ENCODE data around the gene RHCG. TPM values are rescaled to one million over a fixed set of nuclear protein-coding genes. Genes with fewer than 3 reads are reported as not detected.

RHCG gene
- total and polyA plus RNA-seq, 4 donors = 0.08 to 0.19 (median 0.15) TPM

DNA sequence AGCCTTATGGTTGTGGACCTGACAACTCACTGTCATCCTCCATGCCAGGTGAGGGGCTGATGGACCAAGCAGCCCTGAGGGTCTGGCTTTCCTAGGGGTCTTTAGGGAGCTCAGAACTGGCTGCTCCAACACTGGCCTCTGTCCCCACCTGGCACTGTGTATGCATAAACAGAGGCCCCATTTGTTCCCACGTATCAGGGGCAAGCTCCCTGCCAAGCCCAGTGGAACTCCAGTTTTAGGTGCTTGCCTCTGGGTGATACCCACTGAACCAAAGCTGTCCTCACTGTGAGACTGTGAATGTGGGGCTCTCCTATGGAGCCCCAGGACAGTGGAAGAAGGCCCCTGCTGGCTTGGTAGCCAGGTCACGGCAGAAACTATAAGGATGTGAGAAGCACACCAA lies 26.7 kb upstream of the RHCG start:
- Histone ChIP-seq H3K27ac (ENCODE audit: low read depth in 1 of 2, low read length in 2 of 2) (no peak overlapping the region), H3K4me3 (ENCODE audit: low read depth in 1 of 3, low read length in 3 of 3) (no peak overlapping the region), H3K9ac (ENCODE audit: low read depth in 1 of 2, low read length in 2 of 2) (no peak overlapping the region), H3K36me3 (ENCODE audit: control insufficient read depth in 4 of 4, insufficient read depth in 3 of 4, low read depth in 1 of 4, low read length in 3 of 4) (no peaks in the 10 kb centered on the region), H3K27me3 (ENCODE audit: control insufficient read depth in 4 of 4, insufficient read depth in 4 of 4, low read length in 3 of 4) (no peaks in the 10 kb centered on the region), H3K4me1 (ENCODE audit: control insufficient read depth in 4 of 4, insufficient read depth in 4 of 4, low read length in 3 of 4) (no peaks in the 10 kb centered on the region), H3K9me3 (ENCODE audit: control insufficient read depth in 4 of 4, low read length in 3 of 4) (peaks cover 0 to 2% (median 0%) of the 10 kb centered on the region in 4 donors)
- 79% methylated on average over 2 of the region's 2 CpGs for WGBS
- no peak for DNase-seq (ENCODE audit: low spot score)
- TF ChIP-seq, protein P1, sequence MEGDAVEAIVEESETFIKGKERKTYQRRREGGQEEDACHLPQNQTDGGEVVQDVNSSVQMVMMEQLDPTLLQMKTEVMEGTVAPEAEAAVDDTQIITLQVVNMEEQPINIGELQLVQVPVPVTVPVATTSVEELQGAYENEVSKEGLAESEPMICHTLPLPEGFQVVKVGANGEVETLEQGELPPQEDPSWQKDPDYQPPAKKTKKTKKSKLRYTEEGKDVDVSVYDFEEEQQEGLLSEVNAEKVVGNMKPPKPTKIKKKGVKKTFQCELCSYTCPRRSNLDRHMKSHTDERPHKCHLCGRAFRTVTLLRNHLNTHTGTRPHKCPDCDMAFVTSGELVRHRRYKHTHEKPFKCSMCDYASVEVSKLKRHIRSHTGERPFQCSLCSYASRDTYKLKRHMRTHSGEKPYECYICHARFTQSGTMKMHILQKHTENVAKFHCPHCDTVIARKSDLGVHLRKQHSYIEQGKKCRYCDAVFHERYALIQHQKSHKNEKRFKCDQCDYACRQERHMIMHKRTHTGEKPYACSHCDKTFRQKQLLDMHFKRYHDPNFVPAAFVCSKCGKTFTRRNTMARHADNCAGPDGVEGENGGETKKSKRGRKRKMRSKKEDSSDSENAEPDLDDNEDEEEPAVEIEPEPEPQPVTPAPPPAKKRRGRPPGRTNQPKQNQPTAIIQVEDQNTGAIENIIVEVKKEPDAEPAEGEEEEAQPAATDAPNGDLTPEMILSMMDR (IDR thresholded peaks at IDR 0.05; ENCODE audit: low read depth, low read length, missing input control) = no peak
- TF ChIP-seq, protein P2, sequence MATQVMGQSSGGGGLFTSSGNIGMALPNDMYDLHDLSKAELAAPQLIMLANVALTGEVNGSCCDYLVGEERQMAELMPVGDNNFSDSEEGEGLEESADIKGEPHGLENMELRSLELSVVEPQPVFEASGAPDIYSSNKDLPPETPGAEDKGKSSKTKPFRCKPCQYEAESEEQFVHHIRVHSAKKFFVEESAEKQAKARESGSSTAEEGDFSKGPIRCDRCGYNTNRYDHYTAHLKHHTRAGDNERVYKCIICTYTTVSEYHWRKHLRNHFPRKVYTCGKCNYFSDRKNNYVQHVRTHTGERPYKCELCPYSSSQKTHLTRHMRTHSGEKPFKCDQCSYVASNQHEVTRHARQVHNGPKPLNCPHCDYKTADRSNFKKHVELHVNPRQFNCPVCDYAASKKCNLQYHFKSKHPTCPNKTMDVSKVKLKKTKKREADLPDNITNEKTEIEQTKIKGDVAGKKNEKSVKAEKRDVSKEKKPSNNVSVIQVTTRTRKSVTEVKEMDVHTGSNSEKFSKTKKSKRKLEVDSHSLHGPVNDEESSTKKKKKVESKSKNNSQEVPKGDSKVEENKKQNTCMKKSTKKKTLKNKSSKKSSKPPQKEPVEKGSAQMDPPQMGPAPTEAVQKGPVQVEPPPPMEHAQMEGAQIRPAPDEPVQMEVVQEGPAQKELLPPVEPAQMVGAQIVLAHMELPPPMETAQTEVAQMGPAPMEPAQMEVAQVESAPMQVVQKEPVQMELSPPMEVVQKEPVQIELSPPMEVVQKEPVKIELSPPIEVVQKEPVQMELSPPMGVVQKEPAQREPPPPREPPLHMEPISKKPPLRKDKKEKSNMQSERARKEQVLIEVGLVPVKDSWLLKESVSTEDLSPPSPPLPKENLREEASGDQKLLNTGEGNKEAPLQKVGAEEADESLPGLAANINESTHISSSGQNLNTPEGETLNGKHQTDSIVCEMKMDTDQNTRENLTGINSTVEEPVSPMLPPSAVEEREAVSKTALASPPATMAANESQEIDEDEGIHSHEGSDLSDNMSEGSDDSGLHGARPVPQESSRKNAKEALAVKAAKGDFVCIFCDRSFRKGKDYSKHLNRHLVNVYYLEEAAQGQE (IDR thresholded peaks at IDR 0.05) = no peak

DNA sequence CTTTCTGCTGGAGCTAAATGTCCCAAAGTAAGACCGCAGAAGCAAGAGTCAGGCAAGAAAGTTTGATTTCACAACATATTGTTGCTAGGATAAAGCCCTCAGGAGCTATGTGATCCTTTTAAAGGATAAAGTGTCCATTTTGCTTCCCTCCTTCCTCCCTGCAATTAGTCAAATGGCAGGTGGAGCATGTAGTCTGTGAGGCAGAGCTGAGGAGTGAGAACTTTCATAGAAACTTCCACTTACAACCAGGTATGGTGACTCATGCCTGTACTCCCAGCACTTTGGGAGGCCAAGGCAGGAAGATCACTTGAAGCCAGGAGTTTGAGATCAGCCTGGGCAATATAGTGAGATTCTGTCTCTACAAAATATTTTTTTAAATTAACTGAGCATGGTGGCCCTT lies 25.2 kb upstream of the RHCG start:
- TF ChIP-seq FOXA2 (IDR thresholded peaks at IDR 0.05) (no peak), SP1 (IDR thresholded peaks at IDR 0.05) (no peak), JUND (IDR thresholded peaks at IDR 0.05) (no peak), TAF1 (conservative IDR thresholded peaks at IDR 0.05) (no peak), GABPA (IDR thresholded peaks at IDR 0.05 in 1 of 2, conservative IDR thresholded peaks at IDR 0.05 in 1 of 2) (no peak), FOXA1 (IDR thresholded peaks at IDR 0.05) (no peak), RAD21 (IDR thresholded peaks at IDR 0.05) (no peak), YY1 (IDR thresholded peaks at IDR 0.05) (no peak), RXRA (IDR thresholded peaks at IDR 0.05) (no peak), NR2F2 (IDR thresholded peaks at IDR 0.05) (no peak), EGR1 (IDR thresholded peaks at IDR 0.05; ENCODE audit: low read depth in 2 of 2) (no peak)
- TF ChIP-seq, protein P1 (IDR thresholded peaks at IDR 0.05; ENCODE audit: low read depth, low read length, missing input control) = no peak
- TF ChIP-seq, protein P3, sequence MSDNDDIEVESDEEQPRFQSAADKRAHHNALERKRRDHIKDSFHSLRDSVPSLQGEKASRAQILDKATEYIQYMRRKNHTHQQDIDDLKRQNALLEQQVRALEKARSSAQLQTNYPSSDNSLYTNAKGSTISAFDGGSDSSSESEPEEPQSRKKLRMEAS (IDR thresholded peaks at IDR 0.05) = no peak
- TF ChIP-seq, protein P2 (IDR thresholded peaks at IDR 0.05) = no peak
- TF ChIP-seq, protein P4, sequence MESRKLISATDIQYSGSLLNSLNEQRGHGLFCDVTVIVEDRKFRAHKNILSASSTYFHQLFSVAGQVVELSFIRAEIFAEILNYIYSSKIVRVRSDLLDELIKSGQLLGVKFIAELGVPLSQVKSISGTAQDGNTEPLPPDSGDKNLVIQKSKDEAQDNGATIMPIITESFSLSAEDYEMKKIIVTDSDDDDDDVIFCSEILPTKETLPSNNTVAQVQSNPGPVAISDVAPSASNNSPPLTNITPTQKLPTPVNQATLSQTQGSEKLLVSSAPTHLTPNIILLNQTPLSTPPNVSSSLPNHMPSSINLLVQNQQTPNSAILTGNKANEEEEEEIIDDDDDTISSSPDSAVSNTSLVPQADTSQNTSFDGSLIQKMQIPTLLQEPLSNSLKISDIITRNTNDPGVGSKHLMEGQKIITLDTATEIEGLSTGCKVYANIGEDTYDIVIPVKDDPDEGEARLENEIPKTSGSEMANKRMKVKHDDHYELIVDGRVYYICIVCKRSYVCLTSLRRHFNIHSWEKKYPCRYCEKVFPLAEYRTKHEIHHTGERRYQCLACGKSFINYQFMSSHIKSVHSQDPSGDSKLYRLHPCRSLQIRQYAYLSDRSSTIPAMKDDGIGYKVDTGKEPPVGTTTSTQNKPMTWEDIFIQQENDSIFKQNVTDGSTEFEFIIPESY (IDR thresholded peaks at IDR 0.05) = no peak
- Histone ChIP-seq H3K9ac (ENCODE audit: low read depth in 1 of 2, low read length in 2 of 2) (no peak overlapping the region), H3K27me3 (ENCODE audit: control insufficient read depth in 4 of 4, insufficient read depth in 4 of 4, low read length in 3 of 4) (no peaks in the 10 kb centered on the region), H3K27ac (ENCODE audit: low read depth in 1 of 2, low read length in 2 of 2) (no peak overlapping the region), H3K4me1 (ENCODE audit: control insufficient read depth in 4 of 4, insufficient read depth in 4 of 4, low read length in 3 of 4) (no peaks in the 10 kb centered on the region), H3K9me3 (ENCODE audit: control insufficient read depth in 4 of 4, low read length in 3 of 4) (peaks cover 0 to 2% (median 0%) of the 10 kb centered on the region in 4 donors), H3K4me3 (ENCODE audit: low read depth in 1 of 3, low read length in 3 of 3) (no peak overlapping the region), H3K36me3 (ENCODE audit: control insufficient read depth in 4 of 4, insufficient read depth in 3 of 4, low read depth in 1 of 4, low read length in 3 of 4) (no peaks in the 10 kb centered on the region)
- no peak for DNase-seq (ENCODE audit: low spot score)
- 97% methylated on average over 1 of the region's 1 CpG for WGBS
